Measurements from ENCODE around the gene AP1M1.

Gene AP1M1

DNA sequence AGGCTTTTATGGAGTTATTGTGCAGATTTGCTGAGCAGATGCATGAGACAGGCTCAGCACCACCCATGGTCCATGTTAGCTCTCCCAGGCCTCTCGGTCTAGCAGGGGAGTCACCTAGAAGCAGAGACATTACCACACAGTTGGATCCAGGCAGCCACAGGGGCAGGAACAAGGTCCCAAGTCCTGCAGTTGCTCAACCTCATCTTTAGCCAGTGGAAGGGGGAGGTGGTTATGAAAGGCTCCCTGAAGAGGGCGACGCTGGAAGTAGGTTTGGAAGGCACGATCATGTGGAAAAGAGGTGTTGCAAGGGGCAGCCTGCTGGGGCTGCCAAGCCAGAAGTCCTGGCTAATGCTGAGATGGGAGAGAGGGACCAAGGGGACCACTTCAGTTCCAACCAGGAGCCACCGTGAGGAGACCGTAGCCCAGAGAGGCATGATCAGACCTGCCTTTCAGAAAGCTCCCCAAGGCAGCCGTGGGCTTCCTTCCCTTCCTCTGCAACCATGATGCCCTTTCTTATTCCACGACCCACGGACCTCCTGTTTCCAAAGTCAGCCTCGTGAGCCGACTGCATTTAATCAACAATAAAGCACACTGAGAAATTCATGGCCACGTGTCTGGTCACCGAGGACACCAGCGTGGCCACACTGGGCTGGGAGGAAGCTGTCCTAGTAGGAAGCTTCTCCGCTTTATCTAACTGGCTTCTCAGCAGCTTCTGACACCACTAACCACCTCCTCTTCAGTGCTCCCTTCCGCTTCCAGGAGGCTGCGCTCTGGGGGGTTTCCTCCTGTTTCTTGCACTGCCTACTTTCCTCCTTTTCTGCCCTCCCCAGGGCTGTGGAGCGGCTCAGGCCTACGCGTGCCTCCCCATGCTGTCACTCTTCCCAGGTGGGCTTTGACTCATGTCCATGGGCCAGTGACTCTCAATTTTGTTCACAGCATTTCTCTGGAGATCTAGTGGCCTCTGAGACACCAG is 2.6 kb downstream of the AP1M1 start:
- peak overlapping the region; percentile 44 for H3K4me3 ChIP-seq (ENCODE audit: low read depth, low read length)
- H3K79me2 ChIP-seq (ENCODE audit: control insufficient read depth, insufficient read depth, low read length, unreplicated experiment), result peaks cover 50% of the 10 kb centered on the region
- no peaks in the 10 kb centered on the region for H3K27me3 ChIP-seq (ENCODE audit: insufficient read depth, low read length)
- H3K4me1 ChIP-seq (ENCODE audit: control insufficient read depth, insufficient read depth, low read length, unreplicated experiment), result peaks cover 24% of the 10 kb centered on the region
- H3K27ac ChIP-seq (ENCODE audit: low read depth, low read length), result no peak overlapping the region
- H3K36me3 ChIP-seq (ENCODE audit: insufficient read depth, low read length), result no peaks in the 10 kb centered on the region
- H2AFZ ChIP-seq (ENCODE audit: low read length, unreplicated experiment), result no peak overlapping the region

DNA sequence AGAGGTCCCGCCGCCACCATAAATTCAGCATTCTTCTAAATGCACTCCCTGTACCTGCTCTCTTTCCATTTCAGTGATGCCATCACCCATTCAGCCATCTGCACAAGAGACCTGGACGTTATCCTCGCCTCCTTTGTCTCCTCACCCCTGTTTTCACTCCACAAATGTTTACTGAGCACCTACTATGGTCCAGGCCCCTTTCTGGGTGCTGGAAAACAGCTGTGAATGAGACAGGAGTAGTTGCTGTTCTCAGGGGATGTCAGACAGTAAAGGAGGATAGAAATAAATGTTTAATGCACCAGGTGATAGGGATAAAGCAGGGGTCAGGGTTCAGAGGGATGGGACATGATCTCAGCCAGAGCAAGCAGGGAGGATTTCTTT is 3.3 kb downstream of the AP1M1 start:
- H3K36me3 ChIP-seq (ENCODE audit: insufficient read depth, low read length), result no peaks in the 10 kb centered on the region
- H3K27me3 ChIP-seq (ENCODE audit: insufficient read depth, low read length), result no peaks in the 10 kb centered on the region
- no peak overlapping the region for H3K27ac ChIP-seq (ENCODE audit: low read depth, low read length)
- H2AFZ ChIP-seq (ENCODE audit: low read length, unreplicated experiment), result no peak overlapping the region
- peaks cover 50% of the 10 kb centered on the region for H3K79me2 ChIP-seq (ENCODE audit: control insufficient read depth, insufficient read depth, low read length, unreplicated experiment)
- H3K4me3 ChIP-seq (ENCODE audit: low read depth, low read length), result no peak overlapping the region
- H3K4me1 ChIP-seq (ENCODE audit: control insufficient read depth, insufficient read depth, low read length, unreplicated experiment), result peaks cover 21% of the 10 kb centered on the region

DNA sequence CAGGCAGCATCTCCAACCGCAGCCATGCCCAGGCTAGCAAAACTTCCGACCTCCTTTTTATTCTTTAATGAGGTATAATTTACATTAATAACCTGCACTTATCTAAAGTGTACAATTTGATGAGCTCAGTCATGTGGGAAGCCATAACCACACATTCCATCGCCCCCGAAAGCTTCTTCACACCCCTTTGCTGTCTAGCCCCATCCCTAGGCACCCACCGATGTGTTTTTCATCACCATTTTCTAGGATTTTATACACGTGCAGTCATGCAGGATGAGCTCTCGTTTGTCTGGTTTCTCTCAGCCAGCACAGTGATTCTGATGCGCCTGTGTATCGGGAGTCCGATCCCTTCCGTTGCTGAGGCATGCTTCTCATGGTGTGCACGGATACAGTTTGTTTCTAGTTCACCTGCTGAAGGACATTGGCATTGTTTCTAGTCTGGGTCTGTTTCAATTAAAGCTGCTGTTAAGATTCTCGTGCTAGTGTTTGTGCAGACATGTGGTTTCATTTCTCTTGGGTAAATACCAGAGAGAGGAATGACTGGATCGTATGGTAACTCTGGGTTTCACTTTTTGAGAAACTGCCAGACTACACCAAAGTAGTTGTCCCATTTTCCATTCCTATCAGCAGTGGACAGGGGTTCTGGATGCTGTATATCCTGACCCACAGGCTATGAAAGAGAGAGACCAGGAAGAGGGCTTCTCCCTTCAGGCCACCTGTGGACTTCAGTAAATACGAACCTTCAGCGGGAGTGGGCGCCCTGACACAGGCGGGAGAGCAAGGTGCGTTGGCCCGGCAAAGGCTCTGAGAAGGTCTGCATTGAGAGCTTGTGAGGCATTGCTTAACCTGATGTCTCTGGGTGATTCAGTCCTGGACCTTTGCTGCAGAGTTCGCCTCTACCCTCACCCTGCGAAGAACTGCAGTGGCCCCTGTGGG is 4.9 kb downstream of the AP1M1 start:
- peaks cover 50% of the 10 kb centered on the region for H3K79me2 ChIP-seq (ENCODE audit: control insufficient read depth, insufficient read depth, low read length, unreplicated experiment)
- no peak overlapping the region for H3K4me3 ChIP-seq (ENCODE audit: low read depth, low read length)
- H2AFZ ChIP-seq (ENCODE audit: low read length, unreplicated experiment), result no peak overlapping the region
- no peaks in the 10 kb centered on the region for H3K36me3 ChIP-seq (ENCODE audit: insufficient read depth, low read length)
- peaks cover 12% of the 10 kb centered on the region for H3K4me1 ChIP-seq (ENCODE audit: control insufficient read depth, insufficient read depth, low read length, unreplicated experiment)
- no peaks in the 10 kb centered on the region for H3K27me3 ChIP-seq (ENCODE audit: insufficient read depth, low read length)
- H3K27ac ChIP-seq (ENCODE audit: low read depth, low read length), result no peak overlapping the region

DNA sequence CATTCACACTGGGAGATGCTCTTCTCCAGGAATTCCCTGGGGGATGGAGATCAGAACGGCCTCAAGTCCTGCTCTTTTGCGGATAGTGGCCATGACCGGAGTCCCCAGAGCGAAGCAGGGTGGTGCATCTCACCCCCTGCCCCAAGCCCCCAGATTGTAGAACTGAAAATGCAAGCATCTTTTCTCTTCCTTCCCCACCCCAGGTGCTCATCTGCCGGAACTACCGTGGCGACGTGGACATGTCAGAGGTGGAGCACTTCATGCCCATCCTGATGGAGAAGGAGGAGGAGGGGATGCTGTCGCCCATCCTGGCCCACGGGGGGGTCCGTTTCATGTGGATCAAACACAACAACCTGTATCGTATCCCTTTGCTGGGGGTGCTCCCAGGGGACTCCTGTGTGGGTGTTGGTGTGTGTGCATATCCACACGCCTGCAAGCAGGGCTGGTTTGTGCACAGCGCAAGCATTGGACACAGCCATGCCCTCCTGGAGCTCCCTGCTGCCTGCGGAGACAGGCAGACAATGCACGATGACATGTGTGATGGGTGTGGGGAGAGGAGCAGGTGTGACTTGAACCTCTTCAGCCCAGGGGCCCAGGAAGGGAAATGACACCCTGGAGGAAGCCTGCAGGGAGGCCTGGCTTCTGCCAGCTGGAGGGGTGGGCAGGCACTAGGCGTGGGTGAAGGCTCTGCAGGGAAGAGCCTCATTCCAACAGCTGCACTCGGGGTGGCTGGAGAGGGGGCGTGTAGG is 5.7 kb downstream of the AP1M1 start:
- H3K4me1 ChIP-seq (ENCODE audit: control insufficient read depth, insufficient read depth, low read length, unreplicated experiment), result peaks cover 12% of the 10 kb centered on the region
- peaks cover 44% of the 10 kb centered on the region for H3K79me2 ChIP-seq (ENCODE audit: control insufficient read depth, insufficient read depth, low read length, unreplicated experiment)
- no peaks in the 10 kb centered on the region for H3K27me3 ChIP-seq (ENCODE audit: insufficient read depth, low read length)
- H3K36me3 ChIP-seq (ENCODE audit: insufficient read depth, low read length), result 0 out of 2 replicates have a peak, but pooled peaks cover 3% of the 10 kb centered on the region
- H2AFZ ChIP-seq (ENCODE audit: low read length, unreplicated experiment), result no peak overlapping the region
- H3K27ac ChIP-seq (ENCODE audit: low read depth, low read length), result no peak overlapping the region
- no peak overlapping the region for H3K4me3 ChIP-seq (ENCODE audit: low read depth, low read length)

DNA sequence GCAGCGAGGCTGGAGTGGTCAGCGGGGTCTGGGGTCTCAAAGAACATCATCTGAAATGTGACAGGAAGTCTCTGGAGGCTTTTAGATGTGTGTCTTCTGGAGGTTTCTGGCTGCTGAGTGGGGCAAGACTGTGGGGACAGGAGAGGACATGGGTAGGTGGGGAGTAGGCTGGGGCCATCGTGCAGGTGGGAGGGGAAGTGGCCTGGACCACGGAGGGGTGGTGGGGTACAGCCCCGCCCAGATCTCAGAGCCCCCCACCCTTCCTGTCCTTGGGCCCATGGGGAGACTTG is 6.2 kb downstream of the AP1M1 start:
- Histone ChIP-seq H3K27ac (ENCODE audit: low read depth, low read length) (no peak overlapping the region), H3K36me3 (ENCODE audit: insufficient read depth, low read length) (peaks cover 8% of the 10 kb centered on the region; the same call in 1 of the 2 replicates), H3K79me2 (ENCODE audit: control insufficient read depth, insufficient read depth, low read length, unreplicated experiment) (peaks cover 39% of the 10 kb centered on the region)

DNA sequence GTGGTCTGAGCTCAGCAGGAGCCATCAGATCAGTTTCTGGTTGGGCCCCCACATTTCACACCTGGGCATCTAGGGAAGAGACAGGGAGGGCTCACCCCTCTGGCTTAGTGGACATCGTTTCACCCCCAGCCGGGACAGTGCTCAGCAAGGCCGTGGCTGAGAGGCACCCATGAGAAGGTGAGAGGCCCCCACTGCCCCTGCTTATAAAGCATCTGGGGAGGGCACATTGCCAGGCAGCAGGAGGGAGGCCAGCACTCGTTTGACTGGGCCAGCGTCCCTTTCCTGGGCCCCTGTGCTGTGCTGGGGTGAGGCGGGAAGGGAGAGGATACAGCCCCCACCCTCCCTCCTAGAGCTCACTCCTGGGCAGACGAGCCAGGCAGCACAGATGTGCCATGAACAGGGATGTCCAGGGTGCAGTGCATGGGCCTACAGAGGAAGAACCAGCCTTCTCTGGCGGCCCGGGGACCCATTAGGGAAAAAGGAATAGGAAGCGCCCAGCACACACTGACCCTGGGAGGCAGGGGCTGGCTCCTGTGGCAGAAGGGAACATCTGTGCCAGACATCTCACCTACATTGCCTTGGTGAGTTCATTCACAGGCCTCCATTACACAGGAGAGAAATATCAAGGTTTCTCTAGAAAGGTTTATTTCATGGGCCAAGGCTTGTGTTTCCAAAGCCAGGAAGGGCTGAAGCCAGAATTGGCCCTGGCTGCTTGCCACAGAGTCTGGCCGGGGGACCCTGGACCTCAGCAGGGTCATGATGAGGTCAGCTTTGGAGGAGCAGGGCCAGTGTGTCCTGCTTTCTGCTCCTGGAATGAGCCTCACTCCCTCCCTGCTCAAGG is 7.7 kb downstream of the AP1M1 start:
- no peak overlapping the region for H3K4me3 ChIP-seq (ENCODE audit: low read depth, low read length)
- peaks cover 27% of the 10 kb centered on the region for H3K79me2 ChIP-seq (ENCODE audit: control insufficient read depth, insufficient read depth, low read length, unreplicated experiment)
- no peak overlapping the region for H2AFZ ChIP-seq (ENCODE audit: low read length, unreplicated experiment)
- H3K27ac ChIP-seq (ENCODE audit: low read depth, low read length), result no peak overlapping the region
- peaks cover 14% of the 10 kb centered on the region; the same call in 1 of the 2 replicates for H3K36me3 ChIP-seq (ENCODE audit: insufficient read depth, low read length)
- no peaks in the 10 kb centered on the region for H3K4me1 ChIP-seq (ENCODE audit: control insufficient read depth, insufficient read depth, low read length, unreplicated experiment)
- H3K27me3 ChIP-seq (ENCODE audit: insufficient read depth, low read length), result no peaks in the 10 kb centered on the region

More for the DNA sequence above, 6.2 kb downstream of the AP1M1 start:
- Histone ChIP-seq H3K4me3 (ENCODE audit: low read depth, low read length) (no peak overlapping the region), H2AFZ (ENCODE audit: low read length, unreplicated experiment) (no peak overlapping the region), H3K4me1 (ENCODE audit: control insufficient read depth, insufficient read depth, low read length, unreplicated experiment) (peaks cover 11% of the 10 kb centered on the region), H3K27me3 (ENCODE audit: insufficient read depth, low read length) (no peaks in the 10 kb centered on the region)

DNA sequence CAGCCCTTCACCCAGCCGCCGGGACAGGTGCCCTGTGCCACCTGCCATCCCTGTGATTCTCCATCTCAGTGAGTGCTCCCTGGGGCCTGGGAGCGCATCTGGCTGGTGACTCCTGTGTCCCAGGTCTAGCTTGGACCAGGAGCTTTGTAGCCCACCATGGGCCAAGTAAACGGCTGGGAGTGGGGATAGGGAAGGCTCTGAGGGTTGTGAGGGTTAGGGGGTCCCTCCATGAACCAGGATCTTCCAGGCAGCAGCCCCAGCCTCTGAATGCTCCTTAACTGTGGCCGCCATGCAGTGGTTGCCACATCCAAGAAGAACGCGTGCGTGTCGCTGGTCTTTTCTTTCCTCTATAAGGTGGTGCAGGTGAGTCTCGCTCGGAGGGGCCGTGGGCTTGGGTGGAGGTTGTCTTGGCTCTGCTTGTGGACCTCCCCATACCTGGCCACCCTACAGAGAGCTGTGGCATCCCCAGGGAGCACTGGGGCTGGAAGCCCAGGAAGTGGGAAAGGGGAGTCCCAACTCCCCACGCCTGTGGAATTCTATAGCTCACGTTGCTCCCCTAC is 8.4 kb downstream of the AP1M1 start:
- no peak overlapping the region for H2AFZ ChIP-seq (ENCODE audit: low read length, unreplicated experiment)
- no peak overlapping the region for H3K27ac ChIP-seq (ENCODE audit: low read depth, low read length)
- H3K4me3 ChIP-seq (ENCODE audit: low read depth, low read length), result no peak overlapping the region
- peaks cover 20% of the 10 kb centered on the region for H3K79me2 ChIP-seq (ENCODE audit: control insufficient read depth, insufficient read depth, low read length, unreplicated experiment)
- peaks cover 18% of the 10 kb centered on the region; the same call in 1 of the 2 replicates for H3K36me3 ChIP-seq (ENCODE audit: insufficient read depth, low read length)
- H3K4me1 ChIP-seq (ENCODE audit: control insufficient read depth, insufficient read depth, low read length, unreplicated experiment), result no peaks in the 10 kb centered on the region
- H3K27me3 ChIP-seq (ENCODE audit: insufficient read depth, low read length), result no peaks in the 10 kb centered on the region

DNA sequence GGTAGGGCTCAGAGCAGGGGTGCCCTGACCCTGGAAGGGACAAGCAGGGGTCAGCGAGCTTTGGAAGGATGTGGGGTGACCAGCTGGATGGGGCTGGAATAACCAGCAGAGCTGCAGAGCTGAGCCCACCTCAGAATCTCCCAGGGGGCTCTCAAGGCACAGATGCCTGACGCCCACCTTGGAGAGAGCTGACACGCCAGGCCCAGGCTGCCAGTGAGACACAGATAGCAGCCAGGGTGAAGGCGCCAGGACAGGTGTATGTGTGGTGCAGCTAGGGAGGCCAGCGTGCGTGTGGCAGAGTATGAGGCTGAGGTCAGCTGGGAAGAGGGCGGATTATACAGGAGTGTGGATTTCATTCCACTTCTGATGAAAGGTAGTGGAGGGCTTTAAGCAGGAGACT is 8.9 kb downstream of the AP1M1 start:
- Histone ChIP-seq H2AFZ (ENCODE audit: low read length, unreplicated experiment) (no peak overlapping the region), H3K4me3 (ENCODE audit: low read depth, low read length) (no peak overlapping the region), H3K27me3 (ENCODE audit: insufficient read depth, low read length) (no peaks in the 10 kb centered on the region), H3K36me3 (ENCODE audit: insufficient read depth, low read length) (peaks cover 18% of the 10 kb centered on the region; the same call in 1 of the 2 replicates), H3K27ac (ENCODE audit: low read depth, low read length) (no peak overlapping the region), H3K4me1 (ENCODE audit: control insufficient read depth, insufficient read depth, low read length, unreplicated experiment) (no peaks in the 10 kb centered on the region), H3K79me2 (ENCODE audit: control insufficient read depth, insufficient read depth, low read length, unreplicated experiment) (peaks cover 18% of the 10 kb centered on the region)

DNA sequence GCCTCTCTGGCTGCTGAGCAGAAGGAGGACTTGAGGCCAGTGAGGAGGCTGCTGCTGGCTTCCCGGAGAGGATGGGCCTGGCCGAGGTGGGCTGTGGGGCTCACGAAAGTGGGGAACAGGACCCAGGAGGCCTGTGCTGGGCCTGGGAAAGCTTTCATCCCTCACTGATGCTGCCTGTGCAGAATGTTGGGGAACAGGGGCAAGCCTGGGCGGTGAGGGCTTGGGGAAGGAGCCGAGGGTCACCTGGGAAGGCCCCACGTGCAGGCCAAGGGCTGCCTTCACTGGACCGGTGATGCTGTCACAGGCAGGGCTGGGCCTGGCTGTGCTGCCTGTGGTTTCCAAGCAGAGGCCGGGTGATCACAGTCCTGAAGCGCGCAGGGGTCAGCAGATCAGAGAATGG is 9.4 kb downstream of the AP1M1 start:
- Histone ChIP-seq H3K79me2 (ENCODE audit: control insufficient read depth, insufficient read depth, low read length, unreplicated experiment) (peaks cover 15% of the 10 kb centered on the region), H3K4me1 (ENCODE audit: control insufficient read depth, insufficient read depth, low read length, unreplicated experiment) (no peaks in the 10 kb centered on the region), H3K4me3 (ENCODE audit: low read depth, low read length) (no peak overlapping the region), H2AFZ (ENCODE audit: low read length, unreplicated experiment) (no peak overlapping the region), H3K27ac (ENCODE audit: low read depth, low read length) (no peak overlapping the region), H3K27me3 (ENCODE audit: insufficient read depth, low read length) (no peaks in the 10 kb centered on the region), H3K36me3 (ENCODE audit: insufficient read depth, low read length) (peaks cover 18% of the 10 kb centered on the region; the same call in 1 of the 2 replicates)
